GM13976 (cell line): ENCODE measurements around the gene RASGRF2.

ENCODE experiments used
- DNase-seq: peaks from one replicate; pipeline ENCODE4 v3.0.0; 2012; ENCODE audit warnings: low spot score
- CTCF ChIP-seq: IDR thresholded peaks from 2 replicates; pipeline ENCODE4 v1.5.1; 2012; ENCODE audit warnings: borderline replicate concordance, mild to moderate bottlenecking; ENCODE audit not compliant: insufficient read depth; ENCODE audit errors: extremely low read depth, missing control alignments, control extremely low read depth
- in situ Hi-C: fragments of 300-500 bp; cut with MboI; formaldehyde crosslinking; loops from one replicate; pipeline ENCODE4 v1.12.0; 2022; ENCODE audit warnings: low sequenced_read_pairs, mixed read lengths, inconsistent platforms; ENCODE audit not compliant: unreplicated experiment

RASGRF2 gene

GRCh38 chr5:81146031-81146430 is 185.9 kb downstream of the RASGRF2 start:
- no peak for TF ChIP-seq CTCF
- DNase-seq, result no peak
- in situ Hi-C loops, result no loop called here

GRCh38 chr5:81147011-81147885 is 187.1 kb downstream of the RASGRF2 start:
- in situ Hi-C loops, result no loop called here
- TF ChIP-seq CTCF, result no peak
- no peak for DNase-seq

GRCh38 chr5:81147886-81148571 is 187.9 kb downstream of the RASGRF2 start:
- in situ Hi-C loops, result no loop called here
- DNase-seq, result no peak
- TF ChIP-seq CTCF, result no peak

- no peak for TF ChIP-seq CTCF
- in situ Hi-C loops, result no loop called here
- no peak for DNase-seq
Observed at GRCh38 chr5:81151546-81151945, 191.4 kb downstream of the RASGRF2 start.

- TF ChIP-seq CTCF, result no peak
- no peak for DNase-seq
- in situ Hi-C loops, result no loop called here
Observed at GRCh38 chr5:81154725-81155124, 194.6 kb downstream of the RASGRF2 start.

- TF ChIP-seq CTCF, result no peak
- in situ Hi-C loops, result no loop called here
- peak; percentile 24 for DNase-seq
Observed at GRCh38 chr5:81156732-81157131, 196.6 kb downstream of the RASGRF2 start.
